Peyer's patch (tissue), 4 donors: ENCODE measurements around the gene CLNK.

Experiments used
- CTCF ChIP-seq, 6 experiments: fragments of 450-650 bp in 4 of 6; fragments of 200-600 bp in 2 of 6; sonication (generic) in 1 of 6; IDR thresholded peaks; one replicate each; pipeline ENCODE4 v1.5.1; 2017 to 2019; ENCODE audit warnings: antibody characterized with exemption in 6 of 6, mild to moderate bottlenecking in 3 of 6, moderate library complexity in 1 of 6
- POLR2A ChIP-seq, 2 donors: fragments of 450-650 bp; IDR thresholded peaks; one replicate each; pipeline ENCODE4 v1.5.1; 2017; ENCODE audit warnings: antibody characterized with exemption in 2 of 2, mild to moderate bottlenecking in 2 of 2, moderate library complexity in 2 of 2

- TF ChIP-seq CTCF (IDR thresholded peaks at IDR 0.05) (no peak), POLR2A (IDR thresholded peaks at IDR 0.05) (no peak)
These were observed 10.7 kb downstream of the CLNK start for GRCh38 chr4:10673817-10674369.
